GM23338 (cell line): Measurements from ENCODE around the gene KSR2. TPM values are rescaled to one million over a fixed set of nuclear protein-coding genes. Genes with fewer than 3 reads are reported as not detected.

Experiments
- ATAC-seq: fragments of 200-7000 bp; cut with Tn5 transposase; 3 replicates; pipeline ENCODE4 v1.9.1; 2020
- DNase-seq: peaks from one replicate; pipeline ENCODE4 v3.0.0-alpha.2; 2015; ENCODE audit warnings: low spot score
- H2AFZ ChIP-seq: fragments of 200-600 bp; sonication (generic); 2 replicates; pipeline ENCODE4 v1.8.0; 2016; ENCODE audit warnings: antibody characterized with exemption, mild to moderate bottlenecking, moderate library complexity
- H3F3A ChIP-seq: fragments of 200-600 bp; sonication (generic); replicated peaks from 2 replicates; pipeline ENCODE4 v1.8.0; 2017; ENCODE audit warnings: antibody characterized with exemption, mixed run types, low read depth
- H3K27ac ChIP-seq: fragments of 200-600 bp; sonication (generic); 2 replicates; pipeline ENCODE4 v1.6.1; 2016; ENCODE audit warnings: low read depth
- H3K27me3 ChIP-seq: fragments of 200-600 bp; sonication (generic); 2 replicates; pipeline ENCODE4 v1.8.0; 2016; ENCODE audit warnings: mild to moderate bottlenecking, mixed run types, moderate library complexity; ENCODE audit not compliant: insufficient read depth
- H3K36me3 ChIP-seq: fragments of 200-600 bp; sonication (generic); 2 replicates; pipeline ENCODE4 v1.8.0; 2016; ENCODE audit warnings: mild to moderate bottlenecking; ENCODE audit not compliant: insufficient read depth
- H3K4me1 ChIP-seq: fragments of 200-600 bp; sonication (generic); 2 replicates; pipeline ENCODE4 v1.8.0; 2016; ENCODE audit warnings: mild to moderate bottlenecking, moderate library complexity; ENCODE audit not compliant: insufficient read depth
- H3K4me2 ChIP-seq: fragments of 200-600 bp; sonication (generic); 2 replicates; pipeline ENCODE4 v1.7.1; 2017; ENCODE audit warnings: mixed run types
- H3K4me3 ChIP-seq: fragments of 200-600 bp; sonication (generic); 2 replicates; pipeline ENCODE4 v1.6.1; 2016; ENCODE audit warnings: mixed run types
- H3K79me2 ChIP-seq: fragments of 200-600 bp; sonication (generic); replicated peaks from 2 replicates; pipeline ENCODE4 v1.8.0; 2017; ENCODE audit warnings: mild to moderate bottlenecking; ENCODE audit not compliant: insufficient read depth
- H3K9me2 ChIP-seq: fragments of 200-600 bp; sonication (generic); 2 replicates; pipeline ENCODE4 v1.8.0; 2017; ENCODE audit not compliant: insufficient read depth
- H4K20me1 ChIP-seq: fragments of 200-600 bp; sonication (generic); replicated peaks from 2 replicates; pipeline ENCODE4 v1.8.0; 2017; ENCODE audit warnings: mild to moderate bottlenecking; ENCODE audit not compliant: insufficient read depth
- H3K27ac Mint-ChIP-seq: 2 replicates; pipeline ENCODE4 v1.8.0; 2020; ENCODE audit warnings: inconsistent platforms, mild to moderate bottlenecking, moderate library complexity, mixed read lengths
- H3K27me3 Mint-ChIP-seq: 3 replicates; pipeline ENCODE4 v1.8.0; 2022; ENCODE audit warnings: low read depth, mild to moderate bottlenecking, moderate library complexity, mixed read lengths, inconsistent platforms; ENCODE audit not compliant: insufficient read depth, poor library complexity
- H3K36me3 Mint-ChIP-seq: 3 replicates; pipeline ENCODE4 v1.8.0; 2021; ENCODE audit warnings: low read depth, mild to moderate bottlenecking, inconsistent platforms, moderate library complexity, mixed read lengths
- H3K4me1 Mint-ChIP-seq: 3 replicates; pipeline ENCODE4 v1.8.0; 2020; ENCODE audit warnings: mild to moderate bottlenecking, inconsistent platforms, mixed read lengths
- H3K4me3 Mint-ChIP-seq: 3 replicates; pipeline ENCODE4 v1.8.0; 2021; ENCODE audit warnings: moderate library complexity, mild to moderate bottlenecking, inconsistent platforms, mixed read lengths
- H3K9me3 Mint-ChIP-seq: 3 replicates; pipeline ENCODE4 v1.8.0; 2020; ENCODE audit warnings: moderate library complexity, mild to moderate bottlenecking, inconsistent platforms, mixed read lengths
- CREB1 ChIP-seq: fragments of 250-450 bp; sonication (Bioruptor Pico); IDR thresholded peaks from 2 replicates; pipeline ENCODE4 v1.5.0; 2020; ENCODE audit warnings: low read depth, mild to moderate bottlenecking, moderate library complexity
- EZH2 ChIP-seq: fragments of 200-600 bp; sonication (generic); IDR thresholded peaks from one replicate; pipeline ENCODE4 v1.8.0; 2017; ENCODE audit warnings: antibody characterized with exemption, mild to moderate bottlenecking, low read depth; ENCODE audit not compliant: unreplicated experiment
- EZH2phosphoT487 ChIP-seq: fragments of 200-600 bp; sonication (generic); IDR thresholded peaks from one replicate; pipeline ENCODE4 v1.8.1; 2018; ENCODE audit warnings: antibody characterized with exemption; ENCODE audit not compliant: unreplicated experiment
- JUNB ChIP-seq: IDR thresholded peaks from one replicate; pipeline ENCODE4 v1.6.1; 2016; ENCODE audit warnings: antibody characterized with exemption; ENCODE audit not compliant: unreplicated experiment
- NANOG ChIP-seq: IDR thresholded peaks from 2 replicates; pipeline ENCODE4 v1.6.1; 2016; ENCODE audit warnings: antibody characterized with exemption, borderline replicate concordance
- POLR2AphosphoS5 ChIP-seq: IDR thresholded peaks from 2 replicates; pipeline ENCODE4 v1.6.1; 2016; ENCODE audit warnings: antibody characterized with exemption, low read depth
- STAT1 ChIP-seq: IDR thresholded peaks from one replicate; pipeline ENCODE4 v1.6.1; 2016; ENCODE audit warnings: antibody characterized with exemption; ENCODE audit not compliant: unreplicated experiment
- ZNF114 ChIP-seq: fragments of 250-450 bp; sonication (Bioruptor Pico); IDR thresholded peaks from 2 replicates; pipeline ENCODE4 v1.5.0; 2020; ENCODE audit warnings: mild to moderate bottlenecking, moderate library complexity
- ZNF331 ChIP-seq: fragments of 250-450 bp; sonication (Bioruptor Pico); IDR thresholded peaks from 2 replicates; pipeline ENCODE4 v1.5.0; 2020; ENCODE audit warnings: low read depth, mild to moderate bottlenecking, moderate library complexity
- polyA plus RNA-seq: library from polyadenylated mRNA; unstranded; fragments of >200 nt; fragmentation: Nextera tagmentation; extraction: Ambion mirVana; gene quantifications from 2 replicates; pipeline ENCODE4 v1.2.1, GENCODE V29; 2016
- total RNA-seq: library from RNA; depleted of rRNA; stranded (reverse); fragments of >200 nt; shearing (Covaris generic); gene quantifications from 2 replicates; pipeline ENCODE4 v1.2.3, GENCODE V29; 2014
- TF ChIP-seq, protein P1 (sequence below): IDR thresholded peaks from one replicate; pipeline ENCODE4 v1.6.1; 2018; ENCODE audit warnings: antibody characterized with exemption; ENCODE audit not compliant: unreplicated experiment
- TF ChIP-seq, protein P2 (sequence below): IDR thresholded peaks from 2 replicates; pipeline ENCODE4 v1.6.1; 2016; ENCODE audit warnings: antibody characterized with exemption
- TF ChIP-seq, protein P3 (sequence below), 2 experiments: fragments of 200-600 bp in 1 of 2; sonication (generic) in 1 of 2; conservative IDR thresholded peaks; 2 replicates each; pipeline versions ENCODE4 v1.5.1 to v1.6.1; 2016 to 2017; ENCODE audit warnings: antibody characterized with exemption in 2 of 2, low read depth in 2 of 2, mild to moderate bottlenecking in 2 of 2, moderate library complexity in 1 of 2
- TF ChIP-seq, protein P4 (sequence below): fragments of 250-450 bp; sonication (Bioruptor Pico); IDR thresholded peaks from 2 replicates; pipeline ENCODE4 v1.5.0; 2020; ENCODE audit warnings: mild to moderate bottlenecking, moderate library complexity

KSR2 gene
- total and polyA plus RNA-seq, 2 experiments from 2014 or later: 1.1 to 2.7 TPM

DNA sequence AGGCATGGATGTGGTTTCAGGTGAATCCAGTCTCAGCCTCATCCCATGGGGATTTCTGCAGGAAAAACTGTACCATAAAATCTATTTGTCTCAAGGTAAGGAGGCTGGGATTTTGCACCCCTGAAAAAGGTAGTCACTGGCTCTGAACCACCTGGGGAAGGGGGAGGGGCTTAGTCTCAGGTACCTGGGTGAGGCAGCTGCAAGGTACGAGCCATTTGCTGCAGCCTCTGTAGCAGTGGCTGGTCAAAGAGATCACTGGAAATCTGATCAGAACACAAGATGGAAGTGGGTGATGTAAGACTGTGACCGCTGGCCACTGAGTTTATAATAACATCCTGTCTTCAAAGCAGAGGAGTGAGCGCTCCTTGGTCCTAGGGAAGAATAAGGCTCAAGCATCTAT is 397.5 kb downstream of the KSR2 start:
- no peaks in the 10 kb centered on the region for H3K9me3 Mint-ChIP-seq
- H3K27me3 Mint-ChIP-seq: peaks cover 4% of the 10 kb centered on the region
- Histone ChIP-seq H3K4me1 (peaks cover 9% of the 10 kb centered on the region; the same call in 1 of the 2 replicates), H3K4me3 (no peak overlapping the region), H3K4me2 (no peak overlapping the region), H3K27me3 (no peaks in the 10 kb centered on the region), H3K79me2 (no peaks in the 10 kb centered on the region), H3K36me3 (no peaks in the 10 kb centered on the region), H4K20me1 (no peaks in the 10 kb centered on the region; the same call in 1 of the 2 replicates), H3F3A (no peaks in the 10 kb centered on the region), H2AFZ (peak overlapping the region; percentile 18; the same call in 1 of the 2 replicates), H3K27ac (no peak overlapping the region), H3K9me2 (no peaks in the 10 kb centered on the region)
- no peak overlapping the region for H3K4me3 Mint-ChIP-seq
- H3K4me1 Mint-ChIP-seq: peaks cover 20% of the 10 kb centered on the region
- no peak overlapping the region for H3K27ac Mint-ChIP-seq
- no peaks in the 10 kb centered on the region for H3K36me3 Mint-ChIP-seq
- no peak for TF ChIP-seq EZH2
- TF ChIP-seq NANOG: no peak
- TF ChIP-seq, protein P1, sequence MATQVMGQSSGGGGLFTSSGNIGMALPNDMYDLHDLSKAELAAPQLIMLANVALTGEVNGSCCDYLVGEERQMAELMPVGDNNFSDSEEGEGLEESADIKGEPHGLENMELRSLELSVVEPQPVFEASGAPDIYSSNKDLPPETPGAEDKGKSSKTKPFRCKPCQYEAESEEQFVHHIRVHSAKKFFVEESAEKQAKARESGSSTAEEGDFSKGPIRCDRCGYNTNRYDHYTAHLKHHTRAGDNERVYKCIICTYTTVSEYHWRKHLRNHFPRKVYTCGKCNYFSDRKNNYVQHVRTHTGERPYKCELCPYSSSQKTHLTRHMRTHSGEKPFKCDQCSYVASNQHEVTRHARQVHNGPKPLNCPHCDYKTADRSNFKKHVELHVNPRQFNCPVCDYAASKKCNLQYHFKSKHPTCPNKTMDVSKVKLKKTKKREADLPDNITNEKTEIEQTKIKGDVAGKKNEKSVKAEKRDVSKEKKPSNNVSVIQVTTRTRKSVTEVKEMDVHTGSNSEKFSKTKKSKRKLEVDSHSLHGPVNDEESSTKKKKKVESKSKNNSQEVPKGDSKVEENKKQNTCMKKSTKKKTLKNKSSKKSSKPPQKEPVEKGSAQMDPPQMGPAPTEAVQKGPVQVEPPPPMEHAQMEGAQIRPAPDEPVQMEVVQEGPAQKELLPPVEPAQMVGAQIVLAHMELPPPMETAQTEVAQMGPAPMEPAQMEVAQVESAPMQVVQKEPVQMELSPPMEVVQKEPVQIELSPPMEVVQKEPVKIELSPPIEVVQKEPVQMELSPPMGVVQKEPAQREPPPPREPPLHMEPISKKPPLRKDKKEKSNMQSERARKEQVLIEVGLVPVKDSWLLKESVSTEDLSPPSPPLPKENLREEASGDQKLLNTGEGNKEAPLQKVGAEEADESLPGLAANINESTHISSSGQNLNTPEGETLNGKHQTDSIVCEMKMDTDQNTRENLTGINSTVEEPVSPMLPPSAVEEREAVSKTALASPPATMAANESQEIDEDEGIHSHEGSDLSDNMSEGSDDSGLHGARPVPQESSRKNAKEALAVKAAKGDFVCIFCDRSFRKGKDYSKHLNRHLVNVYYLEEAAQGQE: no peak
- no peak for TF ChIP-seq JUNB
- TF ChIP-seq, protein P2, sequence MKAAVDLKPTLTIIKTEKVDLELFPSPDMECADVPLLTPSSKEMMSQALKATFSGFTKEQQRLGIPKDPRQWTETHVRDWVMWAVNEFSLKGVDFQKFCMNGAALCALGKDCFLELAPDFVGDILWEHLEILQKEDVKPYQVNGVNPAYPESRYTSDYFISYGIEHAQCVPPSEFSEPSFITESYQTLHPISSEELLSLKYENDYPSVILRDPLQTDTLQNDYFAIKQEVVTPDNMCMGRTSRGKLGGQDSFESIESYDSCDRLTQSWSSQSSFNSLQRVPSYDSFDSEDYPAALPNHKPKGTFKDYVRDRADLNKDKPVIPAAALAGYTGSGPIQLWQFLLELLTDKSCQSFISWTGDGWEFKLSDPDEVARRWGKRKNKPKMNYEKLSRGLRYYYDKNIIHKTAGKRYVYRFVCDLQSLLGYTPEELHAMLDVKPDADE: no peak
- TF ChIP-seq STAT1: no peak
- no peak for TF ChIP-seq CREB1 (CRISPR knock-in tag)
- no peak for TF ChIP-seq EZH2phosphoT487
- no peak for TF ChIP-seq ZNF331 (CRISPR knock-in tag)
- TF ChIP-seq, protein P3, sequence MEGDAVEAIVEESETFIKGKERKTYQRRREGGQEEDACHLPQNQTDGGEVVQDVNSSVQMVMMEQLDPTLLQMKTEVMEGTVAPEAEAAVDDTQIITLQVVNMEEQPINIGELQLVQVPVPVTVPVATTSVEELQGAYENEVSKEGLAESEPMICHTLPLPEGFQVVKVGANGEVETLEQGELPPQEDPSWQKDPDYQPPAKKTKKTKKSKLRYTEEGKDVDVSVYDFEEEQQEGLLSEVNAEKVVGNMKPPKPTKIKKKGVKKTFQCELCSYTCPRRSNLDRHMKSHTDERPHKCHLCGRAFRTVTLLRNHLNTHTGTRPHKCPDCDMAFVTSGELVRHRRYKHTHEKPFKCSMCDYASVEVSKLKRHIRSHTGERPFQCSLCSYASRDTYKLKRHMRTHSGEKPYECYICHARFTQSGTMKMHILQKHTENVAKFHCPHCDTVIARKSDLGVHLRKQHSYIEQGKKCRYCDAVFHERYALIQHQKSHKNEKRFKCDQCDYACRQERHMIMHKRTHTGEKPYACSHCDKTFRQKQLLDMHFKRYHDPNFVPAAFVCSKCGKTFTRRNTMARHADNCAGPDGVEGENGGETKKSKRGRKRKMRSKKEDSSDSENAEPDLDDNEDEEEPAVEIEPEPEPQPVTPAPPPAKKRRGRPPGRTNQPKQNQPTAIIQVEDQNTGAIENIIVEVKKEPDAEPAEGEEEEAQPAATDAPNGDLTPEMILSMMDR (conservative IDR thresholded peaks at IDR 0.05; ENCODE audit: low read depth in 2 of 2): no peak
- no peak for TF ChIP-seq ZNF114 (CRISPR knock-in tag)
- TF ChIP-seq POLR2AphosphoS5: no peak
- TF ChIP-seq, protein P4, sequence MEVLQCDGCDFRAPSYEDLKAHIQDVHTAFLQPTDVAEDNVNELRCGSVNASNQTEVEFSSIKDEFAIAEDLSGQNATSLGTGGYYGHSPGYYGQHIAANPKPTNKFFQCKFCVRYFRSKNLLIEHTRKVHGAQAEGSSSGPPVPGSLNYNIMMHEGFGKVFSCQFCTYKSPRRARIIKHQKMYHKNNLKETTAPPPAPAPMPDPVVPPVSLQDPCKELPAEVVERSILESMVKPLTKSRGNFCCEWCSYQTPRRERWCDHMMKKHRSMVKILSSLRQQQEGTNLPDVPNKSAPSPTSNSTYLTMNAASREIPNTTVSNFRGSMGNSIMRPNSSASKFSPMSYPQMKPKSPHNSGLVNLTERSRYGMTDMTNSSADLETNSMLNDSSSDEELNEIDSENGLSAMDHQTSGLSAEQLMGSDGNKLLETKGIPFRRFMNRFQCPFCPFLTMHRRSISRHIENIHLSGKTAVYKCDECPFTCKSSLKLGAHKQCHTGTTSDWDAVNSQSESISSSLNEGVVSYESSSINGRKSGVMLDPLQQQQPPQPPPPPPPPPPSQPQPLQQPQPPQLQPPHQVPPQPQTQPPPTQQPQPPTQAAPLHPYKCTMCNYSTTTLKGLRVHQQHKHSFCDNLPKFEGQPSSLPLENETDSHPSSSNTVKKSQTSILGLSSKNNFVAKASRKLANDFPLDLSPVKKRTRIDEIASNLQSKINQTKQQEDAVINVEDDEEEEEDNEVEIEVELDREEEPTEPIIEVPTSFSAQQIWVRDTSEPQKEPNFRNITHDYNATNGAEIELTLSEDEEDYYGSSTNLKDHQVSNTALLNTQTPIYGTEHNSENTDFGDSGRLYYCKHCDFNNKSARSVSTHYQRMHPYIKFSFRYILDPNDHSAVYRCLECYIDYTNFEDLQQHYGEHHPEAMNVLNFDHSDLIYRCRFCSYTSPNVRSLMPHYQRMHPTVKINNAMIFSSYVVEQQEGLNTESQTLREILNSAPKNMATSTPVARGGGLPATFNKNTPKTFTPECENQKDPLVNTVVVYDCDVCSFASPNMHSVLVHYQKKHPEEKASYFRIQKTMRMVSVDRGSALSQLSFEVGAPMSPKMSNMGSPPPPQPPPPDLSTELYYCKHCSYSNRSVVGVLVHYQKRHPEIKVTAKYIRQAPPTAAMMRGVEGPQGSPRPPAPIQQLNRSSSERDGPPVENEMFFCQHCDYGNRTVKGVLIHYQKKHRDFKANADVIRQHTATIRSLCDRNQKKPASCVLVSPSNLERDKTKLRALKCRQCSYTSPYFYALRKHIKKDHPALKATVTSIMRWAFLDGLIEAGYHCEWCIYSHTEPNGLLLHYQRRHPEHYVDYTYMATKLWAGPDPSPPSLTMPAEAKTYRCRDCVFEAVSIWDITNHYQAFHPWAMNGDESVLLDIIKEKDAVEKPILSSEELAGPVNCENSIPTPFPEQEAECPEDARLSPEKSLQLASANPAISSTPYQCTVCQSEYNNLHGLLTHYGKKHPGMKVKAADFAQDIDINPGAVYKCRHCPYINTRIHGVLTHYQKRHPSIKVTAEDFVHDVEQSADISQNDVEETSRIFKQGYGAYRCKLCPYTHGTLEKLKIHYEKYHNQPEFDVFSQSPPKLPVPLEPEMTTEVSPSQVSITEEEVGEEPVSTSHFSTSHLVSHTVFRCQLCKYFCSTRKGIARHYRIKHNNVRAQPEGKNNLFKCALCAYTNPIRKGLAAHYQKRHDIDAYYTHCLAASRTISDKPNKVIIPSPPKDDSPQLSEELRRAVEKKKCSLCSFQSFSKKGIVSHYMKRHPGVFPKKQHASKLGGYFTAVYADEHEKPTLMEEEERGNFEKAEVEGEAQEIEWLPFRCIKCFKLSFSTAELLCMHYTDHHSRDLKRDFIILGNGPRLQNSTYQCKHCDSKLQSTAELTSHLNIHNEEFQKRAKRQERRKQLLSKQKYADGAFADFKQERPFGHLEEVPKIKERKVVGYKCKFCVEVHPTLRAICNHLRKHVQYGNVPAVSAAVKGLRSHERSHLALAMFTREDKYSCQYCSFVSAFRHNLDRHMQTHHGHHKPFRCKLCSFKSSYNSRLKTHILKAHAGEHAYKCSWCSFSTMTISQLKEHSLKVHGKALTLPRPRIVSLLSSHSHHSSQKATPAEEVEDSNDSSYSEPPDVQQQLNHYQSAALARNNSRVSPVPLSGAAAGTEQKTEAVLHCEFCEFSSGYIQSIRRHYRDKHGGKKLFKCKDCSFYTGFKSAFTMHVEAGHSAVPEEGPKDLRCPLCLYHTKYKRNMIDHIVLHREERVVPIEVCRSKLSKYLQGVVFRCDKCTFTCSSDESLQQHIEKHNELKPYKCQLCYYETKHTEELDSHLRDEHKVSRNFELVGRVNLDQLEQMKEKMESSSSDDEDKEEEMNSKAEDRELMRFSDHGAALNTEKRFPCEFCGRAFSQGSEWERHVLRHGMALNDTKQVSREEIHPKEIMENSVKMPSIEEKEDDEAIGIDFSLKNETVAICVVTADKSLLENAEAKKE (CRISPR knock-in tag): no peak
- ATAC-seq (peak; percentile 71), DNase-seq (no peak)
